M059J (cell line): ENCODE results near the gene NEU4. TPM values are rescaled to one million over a fixed set of nuclear protein-coding genes. Genes with fewer than 3 reads are reported as not detected.
"Not testable (repeated sequence)": the region's sequence is repeated elsewhere in the genome, so short reads cannot be mapped to it uniquely, and the experiment has no call there.

Source experiments
- DNase-seq: peaks from one replicate; pipeline ENCODE4 v3.0.0-alpha.2; 2012; ENCODE audit warnings: low read depth
- total RNA-seq: library from RNA; depleted of rRNA; stranded (reverse); fragments of >200 nt; shearing (Covaris generic); gene quantifications from 2 replicates; pipeline ENCODE4 v1.2.3, GENCODE V29; 2014

NEU4 gene
- total RNA-seq, 1 experiment from 2014 or later: not detected

GRCh38 chr2:241813644-241814392, 4.8 kb downstream of the NEU4 start:
- no peak for DNase-seq

- DNase-seq: no peak
These were observed 5.3 kb downstream of the NEU4 start for GRCh38 chr2:241814393-241814642.

DNA sequence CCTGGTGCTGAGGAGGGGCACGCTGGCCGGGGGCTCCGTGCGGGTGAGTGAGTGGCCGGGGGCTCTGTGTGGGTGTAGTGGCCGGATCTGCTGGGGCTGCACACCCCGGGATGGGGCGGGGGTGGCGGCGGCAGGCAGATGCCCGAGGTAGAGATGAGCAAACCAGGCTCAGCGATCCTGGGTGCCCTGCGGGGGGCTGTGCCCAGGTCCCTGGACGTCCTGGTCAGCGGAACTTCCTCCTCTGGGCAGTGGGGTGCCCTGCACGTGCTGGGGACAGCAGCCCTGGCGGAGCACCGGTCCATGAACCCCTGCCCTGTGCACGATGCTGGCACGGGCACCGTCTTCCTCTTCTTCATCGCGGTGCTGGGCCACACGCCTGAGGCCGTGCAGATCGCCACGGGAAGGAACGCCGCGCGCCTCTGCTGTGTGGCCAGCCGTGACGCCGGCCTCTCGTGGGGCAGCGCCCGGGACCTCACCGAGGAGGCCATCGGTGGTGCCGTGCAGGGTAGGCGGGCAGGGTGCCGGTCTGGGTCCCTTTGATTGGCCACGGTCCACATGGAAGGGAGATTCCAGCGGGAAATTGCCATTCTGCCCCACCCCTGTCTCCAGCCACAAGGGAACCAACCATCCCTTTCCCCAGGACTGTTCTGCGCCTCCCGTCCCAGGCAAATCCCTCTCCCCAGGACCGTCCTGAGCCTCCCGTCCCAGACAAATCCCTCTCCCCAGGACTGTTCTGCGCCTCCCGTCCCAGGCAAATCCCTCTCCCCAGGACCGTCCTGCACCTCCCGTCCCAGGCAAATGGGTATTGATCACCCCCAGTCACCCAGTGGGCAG, 5.9 kb downstream of the NEU4 start:
- DNase-seq: no peak

GRCh38 chr2:241815477-241816430, 6.8 kb downstream of the NEU4 start:
- no peak for DNase-seq

DNA sequence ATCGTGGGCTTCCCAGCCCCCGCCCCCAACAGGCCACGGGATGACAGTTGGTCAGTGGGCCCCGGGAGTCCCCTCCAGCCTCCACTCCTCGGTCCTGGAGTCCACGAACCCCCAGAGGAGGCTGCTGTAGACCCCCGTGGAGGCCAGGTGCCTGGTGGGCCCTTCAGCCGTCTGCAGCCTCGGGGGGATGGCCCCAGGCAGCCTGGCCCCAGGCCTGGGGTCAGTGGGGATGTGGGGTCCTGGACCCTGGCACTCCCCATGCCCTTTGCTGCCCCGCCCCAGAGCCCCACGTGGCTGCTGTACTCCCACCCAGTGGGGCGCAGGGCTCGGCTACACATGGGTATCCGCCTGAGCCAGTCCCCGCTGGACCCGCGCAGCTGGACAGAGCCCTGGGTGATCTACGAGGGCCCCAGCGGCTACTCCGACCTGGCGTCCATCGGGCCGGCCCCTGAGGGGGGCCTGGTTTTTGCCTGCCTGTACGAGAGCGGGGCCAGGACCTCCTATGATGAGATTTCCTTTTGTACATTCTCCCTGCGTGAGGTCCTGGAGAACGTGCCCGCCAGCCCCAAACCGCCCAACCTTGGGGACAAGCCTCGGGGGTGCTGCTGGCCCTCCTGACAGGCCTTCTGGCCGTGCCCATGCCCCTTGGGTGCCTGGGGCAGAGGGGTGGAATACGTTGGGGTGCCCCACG, 7.6 kb downstream of the NEU4 start:
- no peak for DNase-seq

GRCh38 chr2:241817126-241817820, 8.3 kb downstream of the NEU4 start:
- no peak for DNase-seq

- DNase-seq: not testable (repeated sequence)
These were observed 8.8 kb downstream of the NEU4 start for GRCh38 chr2:241817821-241818215.

DNA sequence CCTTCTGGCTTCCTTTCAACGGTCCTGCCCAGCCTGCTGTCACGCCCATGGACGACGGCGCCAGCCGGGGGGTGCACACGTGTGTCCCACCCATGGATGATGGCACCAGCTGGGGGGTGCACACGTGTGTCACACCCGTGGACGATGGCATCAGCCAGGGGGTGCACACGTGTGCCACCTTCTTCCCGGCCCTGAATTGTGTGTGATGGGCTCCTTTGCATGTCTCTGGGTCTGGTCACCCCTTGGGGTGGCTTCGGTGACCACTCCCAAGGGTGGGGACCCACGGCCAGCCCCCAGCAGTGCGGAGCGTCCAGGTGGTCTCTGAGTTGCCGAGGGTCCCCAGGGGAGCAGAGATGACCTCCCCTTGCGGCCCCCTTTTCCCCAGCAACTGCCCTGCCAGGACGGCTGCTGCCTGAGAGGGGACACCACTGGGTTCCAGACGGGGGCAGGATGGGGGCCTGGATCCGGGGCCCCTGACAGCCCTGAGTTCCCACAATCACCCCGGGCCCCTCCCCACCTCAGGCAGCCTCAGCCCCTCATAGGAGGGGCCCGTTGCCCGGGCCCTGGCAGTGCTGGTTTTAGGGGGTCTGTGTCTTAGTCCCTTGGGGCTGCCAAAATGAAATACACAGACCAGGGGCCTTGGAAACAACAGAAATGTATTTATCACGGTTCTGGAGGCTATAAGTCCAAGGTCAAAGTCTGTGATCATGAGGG, 9.4 kb downstream of the NEU4 start:
- DNase-seq: no peak

DNA sequence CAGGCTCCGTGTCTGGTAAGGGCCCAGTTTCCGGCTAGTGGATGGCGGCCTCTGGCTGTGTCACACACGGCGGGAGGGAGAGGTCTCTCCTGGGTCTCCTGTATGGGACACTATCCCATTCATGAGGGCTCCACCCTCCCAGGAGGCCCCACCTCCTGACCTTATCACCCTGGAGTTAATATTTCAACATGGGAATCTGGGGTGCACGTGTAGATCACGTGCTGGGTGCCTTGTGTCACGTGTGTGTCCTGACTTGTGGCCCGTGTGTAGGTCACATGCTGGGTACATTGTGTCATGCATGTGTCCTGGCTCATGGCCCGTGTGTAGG, 9.9 kb downstream of the NEU4 start:
- DNase-seq: no peak

DNA sequence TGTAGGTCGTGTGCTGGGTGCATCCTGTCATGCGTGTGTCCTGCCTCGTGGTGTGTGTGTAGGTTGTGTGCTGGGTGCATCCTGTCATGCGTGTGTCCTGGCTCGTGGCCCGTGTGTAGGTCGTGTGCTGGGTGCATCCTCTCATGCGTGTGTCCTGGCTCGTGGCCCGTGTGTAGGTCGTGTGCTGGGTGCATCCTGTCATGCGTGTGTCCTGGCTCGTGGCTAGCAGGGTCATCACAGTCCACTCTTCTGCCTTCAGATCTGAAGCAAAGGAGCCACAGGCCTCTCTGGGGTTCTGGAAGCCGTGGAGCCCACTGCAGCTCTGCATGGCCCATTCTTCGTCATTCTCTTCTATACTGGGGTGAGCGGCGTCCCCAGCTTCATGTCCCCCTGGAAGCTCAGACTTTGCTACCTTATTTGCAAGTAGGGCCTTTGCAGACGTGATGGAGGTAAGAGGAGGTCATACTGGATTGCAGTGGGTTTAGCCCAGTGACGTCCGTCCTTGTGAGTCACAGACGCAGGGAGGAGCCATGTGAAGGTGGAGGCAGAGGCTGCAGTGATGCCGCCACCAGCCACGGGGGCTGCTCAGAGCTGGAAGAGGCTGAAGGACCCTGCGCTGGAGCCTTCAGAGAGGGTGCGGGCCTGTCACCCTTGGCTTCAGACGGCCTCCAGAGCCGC, 11.1 kb downstream of the NEU4 start:
- not testable (repeated sequence) for DNase-seq

DNA sequence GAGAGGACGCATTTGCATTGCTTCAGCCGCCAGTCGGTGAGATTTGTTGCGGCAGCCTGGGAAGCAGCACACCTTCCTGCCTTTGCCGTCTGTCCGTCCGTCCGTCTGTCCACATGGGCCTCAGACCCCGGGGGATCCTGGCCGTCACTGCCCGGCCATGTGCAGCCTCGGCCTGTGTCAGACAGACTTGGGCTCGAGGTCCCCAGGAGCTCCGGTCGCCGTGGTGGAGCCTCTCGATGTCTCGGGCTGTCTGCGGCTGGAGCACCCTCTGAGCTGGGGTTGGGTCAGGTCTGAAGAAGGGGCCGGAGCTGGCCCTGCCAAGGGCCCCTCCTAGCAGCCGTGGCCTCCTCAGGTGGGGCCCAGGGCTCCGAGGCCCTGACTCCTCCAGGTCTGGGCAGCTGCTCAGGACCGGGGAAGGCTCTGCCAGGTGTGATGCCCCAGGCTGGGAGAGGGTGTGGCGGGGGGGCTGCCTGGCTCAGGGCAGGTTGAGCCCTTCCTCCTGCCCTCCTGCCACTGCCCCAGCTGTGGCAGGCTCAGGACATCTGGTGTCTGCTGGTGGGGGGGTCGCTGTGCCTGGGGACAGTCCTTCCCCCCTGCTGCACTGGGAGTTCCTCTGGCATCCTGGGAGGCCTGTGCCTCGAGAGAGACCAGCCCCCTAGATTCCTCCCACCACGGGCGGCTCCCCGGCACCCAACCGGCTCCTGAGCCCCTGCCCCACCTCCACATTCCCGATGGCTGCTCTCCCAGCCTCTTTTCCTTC, 11.8 kb downstream of the NEU4 start:
- DNase-seq: no peak

GRCh38 chr2:241821460-241822263, 12.7 kb downstream of the NEU4 start:
- DNase-seq: no peak

- no peak for DNase-seq
These were observed 13.3 kb downstream of the NEU4 start for GRCh38 chr2:241822264-241822623.

DNA sequence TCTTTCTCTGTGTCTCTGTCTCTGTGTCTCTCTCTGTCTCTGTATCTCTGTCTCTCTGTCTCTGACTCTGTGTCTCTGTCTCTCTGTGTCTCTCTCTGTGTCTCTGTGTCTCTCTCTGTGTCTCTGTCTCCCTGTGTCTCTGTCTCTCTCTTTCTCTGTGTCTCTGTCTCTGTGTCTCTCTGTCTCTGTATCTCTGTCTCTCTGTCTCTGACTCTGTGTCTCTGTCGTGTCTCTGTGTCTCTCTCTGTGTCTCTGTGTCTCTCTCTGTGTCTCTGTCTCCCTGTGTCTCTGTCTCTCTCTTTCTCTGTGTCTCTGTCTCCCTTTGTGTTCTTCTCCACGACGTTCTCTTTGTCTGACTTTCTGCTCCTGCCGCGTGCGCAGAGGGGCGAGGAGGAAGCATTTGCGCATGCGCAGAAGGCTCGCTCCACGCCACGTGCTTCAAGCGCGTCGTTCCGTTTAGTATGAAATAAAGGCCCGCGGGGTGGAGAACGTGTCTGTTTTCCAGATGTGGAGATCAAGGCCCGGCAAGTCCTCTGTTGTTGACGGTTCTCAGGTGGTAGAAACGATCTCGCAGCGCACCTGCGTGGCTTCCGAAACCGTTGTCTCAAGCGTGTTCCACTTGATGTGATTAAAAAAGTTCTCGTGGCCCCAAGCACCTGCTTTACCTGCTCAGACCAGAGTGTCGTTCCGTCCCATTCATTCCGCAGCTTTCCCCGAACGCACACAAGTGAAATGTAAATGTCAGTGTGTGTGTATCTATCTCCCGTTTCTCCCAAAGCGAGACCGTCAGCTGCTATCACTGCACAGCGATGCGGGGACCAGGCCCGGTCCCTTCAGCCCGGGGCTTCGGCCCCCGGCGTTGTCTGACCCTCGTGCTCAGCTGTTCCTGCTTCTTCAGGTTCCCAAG, 14.8 kb downstream of the NEU4 start:
- not testable (repeated sequence) for DNase-seq

DNA sequence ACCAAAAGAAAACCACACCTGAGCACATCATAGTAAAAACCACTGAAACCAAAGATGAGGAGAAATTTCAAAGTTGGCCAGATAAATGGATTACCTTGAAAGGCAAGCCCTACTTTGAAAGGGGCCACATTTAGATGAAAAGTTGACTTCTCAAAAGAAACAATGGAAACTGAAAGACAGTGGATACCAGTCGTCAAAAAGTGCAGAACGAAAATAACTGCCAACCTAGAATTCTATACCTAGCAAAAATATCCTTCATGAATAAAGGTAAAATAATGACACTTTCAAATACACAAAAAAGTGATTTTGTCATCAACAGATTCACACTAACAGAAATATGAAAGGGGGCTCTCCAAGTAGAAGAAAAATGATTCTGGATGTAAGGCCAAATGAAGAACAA, 18.4 kb downstream of the NEU4 start:
- DNase-seq: no peak

- DNase-seq: peak; percentile 27
These were observed 24.2 kb downstream of the NEU4 start for GRCh38 chr2:241833101-241833663.
